ENCODE data around the gene PABPN1L.
"Not testable (repeated sequence)": the region's sequence is repeated elsewhere in the genome, so short reads cannot be mapped to it uniquely, and the experiment has no call there.

PABPN1L gene

DNA sequence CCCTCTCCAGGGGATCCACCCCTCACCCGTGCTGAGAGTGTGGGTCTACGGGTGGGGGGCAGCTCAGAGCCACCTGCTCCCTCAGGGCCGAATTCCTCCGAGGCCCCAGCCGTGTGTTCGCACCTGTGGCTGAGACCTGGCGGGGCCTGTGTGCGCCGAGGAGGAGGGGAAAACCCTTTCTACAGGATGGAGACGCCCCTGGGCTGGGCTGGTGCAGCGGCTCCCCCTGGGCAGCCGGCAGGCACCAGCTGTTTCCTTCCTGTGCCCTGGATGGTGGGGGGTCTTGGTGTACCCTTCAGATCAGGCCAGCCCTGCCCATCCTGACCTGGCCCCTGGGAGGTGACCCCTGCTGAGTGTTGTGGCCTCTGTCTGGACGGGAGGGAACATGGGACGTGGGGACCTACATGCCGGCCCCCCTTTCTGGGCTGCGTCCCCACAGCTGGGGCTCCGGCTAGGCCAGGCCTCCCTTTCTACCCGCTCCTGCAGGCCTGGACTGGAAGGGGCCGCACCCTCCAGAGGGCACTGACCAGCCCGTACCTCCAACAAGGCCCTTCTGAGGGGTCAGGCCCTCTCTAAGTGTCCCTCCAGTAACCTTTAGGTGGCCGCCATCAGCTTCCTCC lies 28.3 kb upstream of the PABPN1L start:
- TF ChIP-seq GATA1 (IDR thresholded peaks at IDR 0.05; ENCODE audit: low read depth, low read length) (no peak), POLR2A (IDR thresholded peaks at IDR 0.05; ENCODE audit: low read length) (no peak)
- no peak for DNase-seq

DNA sequence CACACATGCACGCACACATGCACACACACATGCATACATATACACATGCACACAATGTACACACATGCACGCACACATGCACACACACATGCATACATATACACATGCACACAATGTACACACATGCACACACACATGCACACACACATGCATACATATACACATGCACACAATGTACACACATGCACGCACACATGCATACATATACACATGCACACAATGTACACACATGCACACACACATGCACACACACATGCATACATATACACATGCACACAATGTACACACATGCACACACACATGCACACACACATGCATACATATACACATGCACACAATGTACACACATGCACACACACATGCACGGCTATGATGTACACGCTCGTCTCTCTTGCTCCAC lies 27.8 kb upstream of the PABPN1L start:
- not testable (repeated sequence) for DNase-seq

DNA sequence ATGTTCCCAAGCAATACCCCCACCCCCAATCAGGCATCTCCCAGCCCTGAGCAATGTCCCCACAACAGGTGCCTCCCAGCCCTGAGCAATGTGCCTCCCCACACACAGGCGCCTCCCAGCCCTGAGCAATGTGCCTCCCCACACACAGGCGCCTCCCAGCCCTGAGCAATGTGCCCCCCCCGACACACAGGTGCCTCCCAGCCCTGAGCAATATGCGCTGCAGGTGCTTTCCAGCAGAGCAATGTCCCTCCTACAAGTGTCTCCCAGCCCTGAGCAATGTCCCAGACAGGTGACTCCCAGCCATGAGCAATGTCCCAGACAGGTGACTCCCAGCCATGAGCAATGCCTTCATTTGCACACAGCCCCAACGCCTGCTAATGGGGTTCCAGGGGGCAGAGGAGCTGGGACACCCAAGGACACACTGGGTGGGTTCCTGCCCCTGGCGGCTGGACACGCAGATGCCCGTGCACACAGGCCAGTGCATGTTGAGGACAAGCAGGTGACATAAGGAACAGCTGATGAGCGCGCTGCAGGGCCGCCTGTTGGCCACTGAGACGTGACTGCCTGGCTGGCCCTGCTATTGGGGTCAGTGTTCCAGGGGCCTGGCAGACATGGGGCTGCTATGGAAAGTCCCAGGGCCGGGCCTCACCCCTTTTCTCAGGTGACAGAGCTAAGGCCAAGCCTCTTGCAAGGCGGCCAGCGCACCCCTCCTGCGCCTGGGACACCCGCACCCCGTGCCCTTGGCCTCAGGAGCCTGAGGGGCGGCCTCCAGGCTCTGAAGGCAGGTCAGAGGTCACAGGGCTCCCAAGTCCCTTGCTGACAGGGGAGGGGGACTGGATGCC lies 26.9 kb upstream of the PABPN1L start:
- DNase-seq, result no peak
- TF ChIP-seq GATA1 (IDR thresholded peaks at IDR 0.05; ENCODE audit: low read depth, low read length) (no peak), POLR2A (IDR thresholded peaks at IDR 0.05; ENCODE audit: low read length) (no peak)

DNA sequence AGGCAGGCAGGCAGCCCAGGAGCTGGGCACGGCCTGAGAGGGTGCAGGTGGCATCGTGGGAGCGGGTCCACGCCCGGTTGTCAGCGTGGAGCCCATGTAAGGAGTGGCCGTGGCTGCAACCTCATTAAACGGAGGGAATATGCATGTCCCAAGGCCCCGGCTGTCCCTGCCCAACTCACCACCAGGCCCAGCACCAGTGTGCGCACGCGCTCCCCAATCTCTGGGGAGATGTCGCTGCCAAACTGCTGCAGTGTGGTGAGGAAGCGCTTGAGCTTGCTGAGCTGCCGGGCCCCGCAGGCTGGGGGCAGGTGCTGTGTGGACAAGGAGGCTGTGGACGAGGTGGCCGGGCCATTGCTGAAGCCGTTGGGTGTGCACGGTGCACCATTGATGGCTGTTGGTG lies 25.6 kb upstream of the PABPN1L start:
- TF ChIP-seq POLR2A (IDR thresholded peaks at IDR 0.05; ENCODE audit: low read length) (no peak), GATA1 (IDR thresholded peaks at IDR 0.05; ENCODE audit: low read depth, low read length) (no peak)
- DNase-seq, result no peak

DNA sequence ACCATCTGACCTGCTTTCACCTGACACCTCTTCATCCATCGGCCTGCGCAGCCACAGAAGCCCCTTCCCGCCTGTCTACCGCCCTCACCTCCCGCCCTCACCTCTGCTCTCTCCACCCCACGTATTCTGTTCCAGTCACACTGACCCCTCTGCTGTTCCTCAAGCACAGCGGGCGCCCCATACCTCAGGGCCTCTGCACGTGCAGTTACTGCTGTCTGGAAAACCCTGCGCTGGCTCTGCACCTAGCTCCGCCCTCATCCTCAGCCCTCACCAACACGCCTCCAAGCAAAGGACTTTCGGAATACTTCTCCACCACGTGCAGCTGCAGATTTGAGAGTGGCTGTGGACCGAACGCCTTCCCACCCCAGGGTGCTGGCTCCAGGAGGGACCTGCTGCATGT lies 24.6 kb upstream of the PABPN1L start:
- TF ChIP-seq GATA1 (IDR thresholded peaks at IDR 0.05; ENCODE audit: low read depth, low read length) (no peak), POLR2A (IDR thresholded peaks at IDR 0.05; ENCODE audit: low read length) (no peak)
- no peak for DNase-seq

DNA sequence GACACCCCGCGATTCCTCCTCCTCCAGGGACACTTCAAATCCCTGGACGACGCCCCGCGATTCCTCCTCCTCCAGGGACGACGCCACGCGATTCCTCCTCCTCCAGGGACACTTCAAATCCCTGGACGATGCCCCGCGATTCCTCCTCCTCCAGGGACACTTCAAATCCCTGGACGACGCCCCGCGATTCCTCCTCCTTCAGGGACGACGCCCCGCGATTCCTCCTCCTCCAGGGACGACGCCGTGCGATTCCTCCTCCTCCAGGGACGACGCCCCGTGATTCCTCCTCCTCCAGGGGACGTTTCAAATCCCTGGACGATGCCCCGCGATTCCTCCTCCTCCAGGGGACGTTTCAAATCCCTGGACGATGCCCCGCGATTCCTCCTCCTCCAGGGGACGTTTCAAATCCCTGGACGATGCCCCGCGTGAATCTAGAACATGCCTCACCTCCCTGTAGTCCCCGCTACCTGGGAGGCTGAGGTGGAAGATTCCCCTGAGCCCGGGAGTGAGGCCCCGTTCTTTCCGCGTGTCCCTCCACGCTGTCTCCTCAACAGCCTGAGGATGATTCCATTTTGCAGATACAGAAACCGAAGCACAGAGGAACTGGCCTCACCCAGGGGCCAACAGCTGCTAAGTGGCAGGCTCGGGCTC lies 23.4 kb upstream of the PABPN1L start:
- not testable (repeated sequence) for DNase-seq

DNA sequence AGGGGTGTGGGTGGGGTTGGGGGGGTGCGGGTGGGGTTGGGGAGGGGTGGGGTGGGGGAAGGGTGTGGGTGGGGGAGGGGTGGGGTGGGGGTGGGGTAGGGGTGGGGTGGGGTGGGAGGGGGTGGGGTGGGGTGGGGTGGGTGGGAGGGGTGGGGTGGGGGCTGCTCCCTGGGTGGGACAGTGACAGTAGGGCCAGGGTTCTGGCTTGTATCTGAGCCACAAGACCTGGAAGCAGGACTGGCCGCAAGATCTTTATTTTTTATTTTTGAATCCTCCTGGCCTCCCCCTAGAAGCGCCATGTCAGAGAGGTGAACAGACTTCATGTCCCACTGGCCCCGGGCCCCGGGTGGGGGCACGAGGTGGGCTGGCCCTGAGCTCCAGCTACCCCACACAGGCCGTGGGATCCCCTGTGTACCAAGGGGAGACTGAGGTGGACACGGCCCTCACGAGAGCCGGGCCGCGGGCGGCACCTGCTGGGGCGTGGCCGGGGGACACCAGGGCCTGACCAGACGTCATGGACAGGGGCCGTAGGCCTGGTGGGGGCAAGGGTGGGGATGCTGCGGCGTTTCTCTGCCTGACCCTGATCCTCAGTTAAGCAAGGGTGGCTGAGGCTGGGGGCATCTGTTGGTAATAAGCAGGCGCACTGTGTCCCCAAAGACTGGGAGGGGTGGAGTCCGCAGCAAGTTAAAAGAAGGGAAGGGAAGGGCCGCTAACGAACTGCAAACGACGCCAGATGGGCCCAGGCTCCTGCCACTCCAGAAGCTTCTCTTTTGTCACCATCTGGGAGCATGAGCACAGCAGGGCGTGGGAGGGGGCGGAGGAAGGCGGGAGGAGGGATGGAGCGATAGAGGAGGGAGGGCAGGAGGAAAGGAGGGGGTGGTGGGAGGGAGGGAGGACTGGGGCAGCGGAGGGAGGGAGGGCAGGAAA lies 22.3 kb upstream of the PABPN1L start:
- peak in 1 of 2 experiments; percentile 45 for DNase-seq
- TF ChIP-seq GATA1 (IDR thresholded peaks at IDR 0.05; ENCODE audit: low read depth, low read length), result no peak
- TF ChIP-seq POLR2A (IDR thresholded peaks at IDR 0.05; ENCODE audit: low read length), result no peak

DNA sequence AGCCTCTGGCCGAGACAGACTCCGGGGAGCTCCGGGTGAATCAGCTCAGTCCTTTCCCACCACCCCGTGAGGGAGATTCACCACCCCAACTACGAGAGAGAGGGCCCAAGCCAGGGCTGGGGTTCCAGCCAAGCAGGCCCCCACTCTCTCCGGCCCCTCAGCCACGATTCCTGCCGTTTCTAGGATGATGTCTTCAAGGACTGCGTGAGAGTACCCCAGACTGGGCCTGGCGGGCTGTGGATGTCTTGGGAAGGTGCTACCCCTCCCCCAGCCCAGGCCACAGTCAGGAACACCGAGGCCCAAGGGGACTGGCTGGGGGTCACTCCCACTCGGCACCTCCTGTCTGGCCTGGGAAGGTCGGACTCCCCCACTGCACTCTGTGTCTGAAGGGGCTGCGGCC lies 21.6 kb upstream of the PABPN1L start:
- no peak for DNase-seq
- TF ChIP-seq POLR2A (IDR thresholded peaks at IDR 0.05; ENCODE audit: low read length), result no peak
- no peak for TF ChIP-seq GATA1 (IDR thresholded peaks at IDR 0.05; ENCODE audit: low read depth, low read length)

DNA sequence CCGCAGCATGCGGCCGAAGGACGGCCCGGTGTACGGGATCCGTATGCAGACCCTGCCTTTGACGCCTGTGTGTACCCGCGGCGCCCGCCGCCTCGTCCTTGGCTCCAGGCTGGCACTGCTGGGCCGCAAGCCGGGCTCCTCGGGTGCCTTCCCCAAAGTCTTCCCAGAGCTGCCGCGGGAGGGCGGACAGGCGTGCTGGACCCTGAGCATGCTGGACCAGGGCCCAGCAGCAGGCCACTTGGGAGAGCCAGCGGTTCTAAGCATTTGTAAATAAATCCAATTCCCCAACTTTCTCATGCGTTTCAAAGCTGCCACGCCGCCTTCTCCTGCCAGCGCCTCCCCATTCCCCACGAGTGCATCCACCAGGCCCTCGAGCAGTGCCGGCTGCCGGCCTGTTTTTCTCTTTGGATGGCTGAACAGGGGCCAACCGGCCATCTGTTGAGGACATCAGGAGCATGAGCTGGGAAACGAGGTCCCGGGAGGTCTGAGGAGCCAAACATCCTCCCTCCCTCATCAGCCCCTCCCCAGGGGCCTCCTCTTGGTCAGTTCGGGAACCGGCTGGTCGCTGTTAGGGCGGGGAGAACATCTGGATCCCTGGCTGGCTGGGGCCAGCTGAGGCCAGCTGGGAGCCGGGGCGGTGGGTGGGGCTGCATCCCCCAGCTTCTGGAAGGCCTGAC lies 20.5 kb upstream of the PABPN1L start:
- no peak for DNase-seq
- TF ChIP-seq POLR2A (IDR thresholded peaks at IDR 0.05; ENCODE audit: low read length) (no peak), GATA1 (IDR thresholded peaks at IDR 0.05; ENCODE audit: low read depth, low read length) (no peak)

DNA sequence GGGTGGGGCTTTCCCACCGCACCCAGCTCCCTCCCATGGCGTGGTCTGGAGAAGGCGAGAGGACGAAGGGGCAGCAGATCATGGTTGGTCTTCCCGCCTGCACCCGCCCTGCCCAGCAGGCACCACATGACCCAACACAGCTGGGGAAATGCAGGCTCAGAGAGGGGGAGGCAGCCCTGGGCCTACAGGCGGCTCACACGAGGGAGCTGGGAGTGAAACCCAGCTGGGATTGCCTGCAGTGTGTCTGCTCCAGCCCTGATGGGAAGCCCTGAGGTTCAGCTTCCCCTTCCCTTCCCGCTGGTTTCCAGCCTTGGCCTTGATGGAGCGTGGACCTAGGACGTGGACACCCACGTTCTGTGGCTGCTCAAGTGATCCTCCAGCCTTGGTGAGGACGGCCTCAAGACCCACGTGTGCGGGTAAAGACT lies 20.0 kb upstream of the PABPN1L start:
- no peak for TF ChIP-seq GATA1 (IDR thresholded peaks at IDR 0.05; ENCODE audit: low read depth, low read length)
- no peak for TF ChIP-seq POLR2A (IDR thresholded peaks at IDR 0.05; ENCODE audit: low read length)
- no peak for DNase-seq

DNA sequence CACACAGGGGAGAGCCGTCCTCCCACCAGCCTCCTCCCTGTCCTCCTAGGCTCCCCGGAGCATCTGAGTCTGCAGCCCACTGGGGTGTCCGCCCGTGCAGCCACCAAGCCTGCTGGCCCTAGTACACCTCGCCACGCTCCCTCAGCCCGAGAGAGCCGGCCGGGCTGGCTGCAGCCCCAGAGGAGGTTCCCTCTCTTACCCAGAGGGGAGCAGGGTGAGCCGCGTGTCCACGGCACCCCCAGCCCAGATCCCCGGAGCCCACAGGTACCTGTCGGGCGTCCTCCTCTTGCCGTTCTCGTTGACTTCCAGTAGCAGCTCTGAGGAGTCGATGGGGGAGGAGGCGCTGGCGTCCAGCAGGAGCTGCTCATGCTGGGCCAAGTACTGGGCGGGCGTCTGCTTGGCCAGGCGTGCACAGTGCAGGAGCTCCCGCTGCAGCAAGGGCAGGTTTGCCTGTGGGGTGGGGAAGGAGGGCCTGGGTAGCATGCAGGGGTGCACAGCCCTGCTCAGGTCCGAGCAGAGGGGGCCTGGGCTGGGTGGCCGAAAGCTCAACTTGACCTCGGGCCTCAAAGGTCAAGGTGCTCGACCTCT lies 19.3 kb upstream of the PABPN1L start:
- no peak for DNase-seq
- no peak for TF ChIP-seq POLR2A (IDR thresholded peaks at IDR 0.05; ENCODE audit: low read length)
- no peak for TF ChIP-seq GATA1 (IDR thresholded peaks at IDR 0.05; ENCODE audit: low read depth, low read length)

DNA sequence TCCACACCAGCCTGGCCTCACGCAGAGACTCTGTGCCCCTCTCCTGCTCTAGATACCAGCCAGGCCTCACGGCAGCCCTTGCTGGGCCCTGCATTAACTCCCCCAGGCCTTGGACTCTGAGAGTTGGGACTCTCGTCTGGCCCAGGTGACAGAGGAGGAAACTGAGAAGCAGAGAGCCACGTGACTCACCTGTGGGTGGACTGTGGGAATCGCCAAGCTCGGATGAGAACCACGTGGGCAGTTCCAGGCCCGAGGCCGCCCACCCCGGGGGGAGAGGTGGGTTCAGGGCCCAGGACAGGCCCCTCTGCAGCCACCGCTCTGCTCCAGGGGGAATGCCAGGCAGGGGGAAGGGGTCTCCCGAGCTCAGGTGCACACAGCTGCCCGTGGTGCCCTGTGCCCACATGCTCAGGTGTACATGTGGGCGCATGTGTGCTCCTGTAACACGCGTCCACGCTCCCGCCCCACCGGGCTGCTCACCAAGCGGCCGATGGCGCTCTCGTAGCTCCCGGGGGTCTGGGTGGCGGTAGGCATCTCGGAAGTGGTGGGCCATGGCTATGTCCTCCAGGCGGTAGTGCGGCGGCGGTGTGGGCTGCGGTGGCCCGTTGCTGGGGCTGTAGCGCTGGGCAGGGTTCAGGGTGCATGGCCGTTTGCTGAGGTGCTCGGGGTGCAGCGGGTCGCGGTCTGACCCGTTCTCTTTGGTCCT lies 18.3 kb upstream of the PABPN1L start:
- no peak for TF ChIP-seq GATA1 (IDR thresholded peaks at IDR 0.05; ENCODE audit: low read depth, low read length)
- no peak for TF ChIP-seq POLR2A (IDR thresholded peaks at IDR 0.05; ENCODE audit: low read length)
- DNase-seq, result no peak
